ENCODE results near the gene TMEM11. TPM values are rescaled to one million over a fixed set of nuclear protein-coding genes. Genes with fewer than 3 reads are reported as not detected.

Gene TMEM11
- total RNA-seq, 1 donor from 2014 or later, result 24.2 TPM

DNA sequence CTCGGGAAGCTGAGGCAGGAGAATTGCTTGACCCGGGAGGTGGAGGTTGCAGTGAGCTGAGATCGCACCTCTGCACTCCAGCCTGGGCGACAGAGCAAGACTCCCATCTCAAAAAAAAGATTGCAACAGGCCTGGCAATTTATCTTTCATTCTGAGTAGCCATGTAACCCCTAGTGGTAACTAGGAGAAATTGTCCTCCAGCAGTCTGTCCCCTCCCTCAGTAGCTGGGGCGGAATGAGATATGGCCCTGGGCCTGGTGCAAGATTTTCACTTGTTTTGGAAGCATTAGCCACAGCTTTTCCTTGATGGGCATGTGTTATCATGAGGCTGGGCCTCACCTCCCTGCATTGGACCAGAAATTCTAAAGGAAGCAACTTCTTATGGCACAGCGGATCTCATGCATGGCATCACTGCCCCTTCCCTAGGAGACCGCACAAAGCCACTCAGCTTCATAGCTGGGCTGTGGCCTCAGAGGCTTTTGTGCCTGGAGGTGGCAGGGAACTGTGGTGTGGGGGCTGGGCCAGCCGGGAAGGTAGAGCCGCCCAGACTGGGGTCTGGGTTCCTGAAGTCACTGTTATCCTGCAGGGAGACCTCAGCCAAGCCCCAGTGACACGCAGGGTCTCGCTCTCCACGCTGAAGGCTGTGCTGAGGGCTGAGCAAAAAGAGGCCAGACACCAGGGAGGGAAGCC is 25.9 kb upstream of the TMEM11 start:
- peak; percentile 50 for ATAC-seq

DNA sequence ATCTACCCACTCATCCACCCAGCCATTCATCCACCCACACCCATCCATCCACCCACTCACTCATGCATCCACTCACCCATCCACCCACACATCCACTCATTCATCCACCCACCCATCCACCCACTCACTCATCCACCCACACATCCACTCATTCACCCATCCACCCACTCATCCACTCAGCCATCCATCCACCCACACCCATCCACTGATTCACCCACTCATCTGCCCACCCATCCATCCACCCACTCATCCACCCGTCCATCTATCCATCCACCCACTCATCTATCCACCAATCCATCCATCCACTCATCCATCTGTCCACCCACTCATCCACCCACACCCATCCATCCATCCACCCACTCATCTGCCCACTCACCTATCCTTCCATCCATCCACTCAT is 22.0 kb upstream of the TMEM11 start:
- TF ChIP-seq, protein P1, sequence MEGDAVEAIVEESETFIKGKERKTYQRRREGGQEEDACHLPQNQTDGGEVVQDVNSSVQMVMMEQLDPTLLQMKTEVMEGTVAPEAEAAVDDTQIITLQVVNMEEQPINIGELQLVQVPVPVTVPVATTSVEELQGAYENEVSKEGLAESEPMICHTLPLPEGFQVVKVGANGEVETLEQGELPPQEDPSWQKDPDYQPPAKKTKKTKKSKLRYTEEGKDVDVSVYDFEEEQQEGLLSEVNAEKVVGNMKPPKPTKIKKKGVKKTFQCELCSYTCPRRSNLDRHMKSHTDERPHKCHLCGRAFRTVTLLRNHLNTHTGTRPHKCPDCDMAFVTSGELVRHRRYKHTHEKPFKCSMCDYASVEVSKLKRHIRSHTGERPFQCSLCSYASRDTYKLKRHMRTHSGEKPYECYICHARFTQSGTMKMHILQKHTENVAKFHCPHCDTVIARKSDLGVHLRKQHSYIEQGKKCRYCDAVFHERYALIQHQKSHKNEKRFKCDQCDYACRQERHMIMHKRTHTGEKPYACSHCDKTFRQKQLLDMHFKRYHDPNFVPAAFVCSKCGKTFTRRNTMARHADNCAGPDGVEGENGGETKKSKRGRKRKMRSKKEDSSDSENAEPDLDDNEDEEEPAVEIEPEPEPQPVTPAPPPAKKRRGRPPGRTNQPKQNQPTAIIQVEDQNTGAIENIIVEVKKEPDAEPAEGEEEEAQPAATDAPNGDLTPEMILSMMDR (IDR thresholded peaks at IDR 0.05), result no peak
- DNase-seq, result no peak
- intact Hi-C loops (cut with DNase I), result no loop called here
- Histone ChIP-seq H3K27me3 (no peaks in the 10 kb centered on the region), H3K27ac (no peak overlapping the region), H3K36me3 (no peaks in the 10 kb centered on the region), H3K4me1 (no peaks in the 10 kb centered on the region), H3K4me3 (no peak overlapping the region), H3K9me3 (no peaks in the 10 kb centered on the region)
- no peak for ATAC-seq

More for the DNA sequence above, 25.9 kb upstream of the TMEM11 start:
- Histone ChIP-seq H3K4me1 (no peaks in the 10 kb centered on the region), H3K4me3 (no peak overlapping the region), H3K36me3 (peaks cover 6% of the 10 kb centered on the region), H3K27me3 (no peaks in the 10 kb centered on the region), H3K27ac (no peak overlapping the region), H3K9me3 (no peaks in the 10 kb centered on the region)
- no peak for DNase-seq
- TF ChIP-seq, protein P1 (IDR thresholded peaks at IDR 0.05), result peak; percentile 49
- intact Hi-C loops (cut with DNase I), result no loop called here

DNA sequence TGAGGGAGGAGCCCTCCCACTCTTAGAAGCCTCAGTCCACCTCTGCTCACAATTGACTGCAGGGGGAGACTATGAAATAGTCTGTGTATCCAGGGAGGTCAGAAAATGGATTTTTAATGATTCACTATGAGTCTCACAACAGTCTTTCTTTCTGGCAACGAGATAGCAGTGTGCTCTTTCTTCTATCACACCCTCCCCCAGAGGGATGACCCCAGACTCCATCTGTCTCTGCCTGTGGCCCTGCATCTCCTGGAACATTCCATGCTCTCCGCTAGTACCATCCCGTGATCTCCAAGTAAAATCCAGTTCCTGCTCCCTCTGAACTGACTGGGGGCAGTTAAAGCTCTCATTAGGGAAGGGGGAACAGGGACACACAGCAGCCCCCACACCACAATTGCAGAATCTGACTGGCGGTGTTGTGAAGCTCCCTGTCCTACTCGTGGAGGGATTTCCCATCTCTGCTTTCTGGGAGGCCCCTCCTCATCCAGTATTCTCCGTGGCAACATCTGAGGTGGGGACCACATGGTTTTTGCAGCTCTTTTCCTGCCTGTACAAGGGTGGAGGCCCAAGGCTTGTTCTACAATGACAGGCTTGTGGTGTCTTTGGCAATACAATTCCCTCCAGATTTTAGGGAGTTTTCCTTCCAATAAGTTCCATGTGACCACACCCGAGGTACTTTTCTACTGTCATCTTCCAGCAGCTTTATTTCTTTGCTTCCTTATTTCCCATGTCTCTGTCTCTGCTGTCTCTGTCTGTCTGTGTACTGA is 19.8 kb upstream of the TMEM11 start:
- TF ChIP-seq, protein P1 (IDR thresholded peaks at IDR 0.05), result no peak
- no peaks in the 10 kb centered on the region for H3K27me3 ChIP-seq
- H3K4me3 ChIP-seq, result no peak overlapping the region
- H3K36me3 ChIP-seq, result no peaks in the 10 kb centered on the region
- intact Hi-C loops (cut with DNase I), result no loop called here
- H3K9me3 ChIP-seq, result no peaks in the 10 kb centered on the region
- H3K4me1 ChIP-seq, result no peaks in the 10 kb centered on the region
- H3K27ac ChIP-seq, result no peak overlapping the region
- DNase-seq (no peak), ATAC-seq (no peak)

DNA sequence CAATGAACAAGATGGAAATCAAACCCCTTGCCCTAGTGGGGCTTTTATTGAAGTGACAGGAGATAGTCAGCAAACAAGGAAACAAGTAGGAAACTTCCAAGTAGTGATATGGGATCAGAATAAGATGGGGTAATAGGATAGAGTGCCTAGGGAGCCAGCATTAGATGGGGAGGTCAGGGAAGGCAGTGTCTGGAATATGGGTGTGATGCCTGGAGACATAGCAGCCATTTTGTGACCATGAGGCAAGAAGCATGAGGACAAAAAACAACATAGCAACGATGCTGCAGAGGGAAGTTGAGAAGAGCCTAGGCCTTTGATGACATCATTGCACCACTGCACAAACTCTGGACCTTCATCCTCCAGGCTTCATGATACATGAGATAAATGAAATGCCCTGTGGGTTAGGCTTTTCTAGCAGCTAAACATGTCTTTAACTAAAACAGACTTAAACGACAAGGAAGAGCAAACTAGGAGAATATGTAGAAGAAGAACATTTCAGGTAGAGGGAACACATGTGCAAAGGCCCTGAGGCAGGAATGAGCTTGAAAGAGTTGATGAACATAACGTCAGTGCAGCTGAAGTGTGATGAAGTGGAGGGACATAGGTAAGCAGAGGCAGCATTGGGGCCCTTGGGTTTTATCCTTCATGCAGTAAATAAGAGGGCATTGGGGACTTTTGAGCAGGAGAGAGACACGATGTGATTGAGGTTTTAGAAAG is 18.2 kb upstream of the TMEM11 start:
- ATAC-seq (no peak), DNase-seq (no peak)
- H3K9me3 ChIP-seq, result no peaks in the 10 kb centered on the region
- no peak overlapping the region for H3K4me3 ChIP-seq
- no peak overlapping the region for H3K27ac ChIP-seq
- TF ChIP-seq, protein P1 (IDR thresholded peaks at IDR 0.05), result no peak
- no peaks in the 10 kb centered on the region for H3K4me1 ChIP-seq
- intact Hi-C loops (cut with DNase I), result no loop called here
- H3K27me3 ChIP-seq, result no peaks in the 10 kb centered on the region
- H3K36me3 ChIP-seq, result no peaks in the 10 kb centered on the region

DNA sequence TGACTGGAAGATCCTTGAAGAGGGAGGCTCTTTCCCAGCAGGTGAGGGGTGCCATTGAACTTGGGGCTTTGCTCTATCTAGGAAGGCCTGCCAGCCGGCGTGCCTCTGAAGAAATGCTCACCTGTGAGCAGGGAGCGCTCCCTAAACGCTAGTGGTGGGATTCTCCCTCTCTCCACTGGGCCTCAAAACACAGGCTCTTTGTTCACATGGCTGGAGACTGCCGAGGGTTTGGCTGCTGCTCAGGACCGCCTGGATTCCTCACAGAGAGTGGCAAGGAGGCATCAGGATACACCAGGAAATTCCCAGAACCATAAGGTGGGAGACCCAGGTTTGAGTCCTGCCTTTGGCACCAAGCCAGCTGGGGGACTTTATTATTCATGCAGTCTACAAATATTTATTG is 17.6 kb upstream of the TMEM11 start:
- H3K4me3 ChIP-seq, result no peak overlapping the region
- intact Hi-C loops (cut with DNase I), result no loop called here
- ATAC-seq (no peak), DNase-seq (no peak)
- no peaks in the 10 kb centered on the region for H3K9me3 ChIP-seq
- no peak overlapping the region for H3K27ac ChIP-seq
- no peaks in the 10 kb centered on the region for H3K27me3 ChIP-seq
- no peaks in the 10 kb centered on the region for H3K36me3 ChIP-seq
- no peaks in the 10 kb centered on the region for H3K4me1 ChIP-seq
- TF ChIP-seq, protein P1 (IDR thresholded peaks at IDR 0.05), result no peak
